Measurements from ENCODE around the gene DDAH1. TPM values are rescaled to one million over a fixed set of nuclear protein-coding genes. Genes with fewer than 3 reads are reported as not detected.
A peak's percentile ranks its signal among the peaks of the same experiment; 100 is the strongest.

The DDAH1 gene
- total and polyA plus RNA-seq, 2 of the 4 experiments (the other 2 are of a cell fraction): 78.0 to 94.5 TPM

- Histone ChIP-seq H2AK5ac (ENCODE audit: low read depth, low read length) (peak overlapping the region; percentile 99), H3K18ac (ENCODE audit: low read depth, low read length) (peak overlapping the region; percentile 53), H3K14ac (replicated peaks; ENCODE audit: low read depth, low read length) (peak overlapping the region; percentile 95), H3K9me3 (ENCODE audit: control insufficient read depth, insufficient read depth, low read length) (no peaks in the 10 kb centered on the region), H3K9ac (ENCODE audit: low read depth, low read length) (peak overlapping the region; percentile 38; the same call in 1 of the 2 replicates), H3K4me3 (ENCODE audit: insufficient read depth, low read depth, low read length) (no peak overlapping the region), H3K4me2 (ENCODE audit: low read depth, low read length) (peak overlapping the region; percentile 25; the same call in 1 of the 2 replicates), H2BK5ac (ENCODE audit: low read depth, low read length, poor library complexity, severe bottlenecking) (peak overlapping the region; percentile 98), H3K27ac (ENCODE audit: insufficient read depth, low read length) (peak overlapping the region; percentile 87), H3K9me1 (ENCODE audit: insufficient read depth, low read length) (peaks cover 23% of the 10 kb centered on the region), H2AFZ (replicated peaks; ENCODE audit: low read length, poor library complexity) (no peak overlapping the region), H4K5ac (ENCODE audit: low read depth, low read length) (peak overlapping the region; percentile 94), H3K4me1 (ENCODE audit: control insufficient read depth, insufficient read depth, low read length) (peaks cover 18% of the 10 kb centered on the region), H2BK120ac (ENCODE audit: low read depth, low read length) (peak overlapping the region; percentile 99), H3K36me3 (ENCODE audit: control insufficient read depth, insufficient read depth, low read length) (no peaks in the 10 kb centered on the region; the same call in 1 of the 2 replicates), H3K23ac (ENCODE audit: low read depth, low read length) (peak overlapping the region; percentile 94), H2AK9ac (replicated peaks; ENCODE audit: low read depth, low read length, poor library complexity) (peak overlapping the region; percentile 53), H4K20me1 (ENCODE audit: insufficient read depth, low read length) (no peaks in the 10 kb centered on the region), H2BK20ac (ENCODE audit: low read depth, low read length) (peak overlapping the region; percentile 97), H3K56ac (ENCODE audit: extremely low read depth, insufficient read depth, low read length) (peak overlapping the region; percentile 94), H3K79me1 (ENCODE audit: low read depth in 1 of 2, low read length in 2 of 2) (peaks cover 15 to 49% of the 10 kb centered on the region in 2 experiments; a peak in 3 of 4 replicates), H4K91ac (ENCODE audit: insufficient read depth, low read depth, low read length) (peak overlapping the region; percentile 99), H3K27me3 (ENCODE audit: control insufficient read depth, insufficient read depth, low read length) (no peaks in the 10 kb centered on the region), H2BK15ac (ENCODE audit: low read depth, low read length) (peak overlapping the region; percentile 94; the same call in 2 of the 3 replicates), H4K8ac (ENCODE audit: low read depth in 2 of 2, low read length in 2 of 2) (peak overlapping the region; percentile 83 to 90), H3K4ac (ENCODE audit: low read depth, low read length) (peak overlapping the region; percentile 99)
- BruUV-seq (replicated peaks): no TSS peak
- intact Hi-C loops (cut with micrococcal nuclease) (loop anchor here (1.0 to 2.0 kb wide), 4 partner anchors 15 to 298 kb away; no protein-coding TSS in a partner anchor), dilution Hi-C loops (cut with HindIII; ENCODE audit: low sequenced_read_pairs, unreplicated experiment) (no loop called here), in situ Hi-C loops (cut with MboI; ENCODE audit: low sequenced_read_pairs) (loop anchor here (5.0 kb wide), 3 partner anchors 83 to 383 kb away; no protein-coding TSS in a partner anchor)
- TF ChIP-seq ELK1 (IDR thresholded peaks at IDR 0.05; ENCODE audit: borderline replicate concordance, low read depth, low read length): no peak
- TF ChIP-seq RAD21 (IDR thresholded peaks at IDR 0.05; ENCODE audit: low read length): peak; percentile 11; the same call in 1 of the 2 replicates
- no peak for TF ChIP-seq BHLHE40 (IDR thresholded peaks at IDR 0.05; ENCODE audit: low read depth, low read length)
- DNase-seq: peak; percentile 62
- CTCF ChIA-PET: interaction anchor here (0.6 to 1.0 kb wide), 4 partner anchors 58 to 461 kb away, joined by 3 read pairs; no protein-coding TSS in a partner anchor
- ATAC-seq (ENCODE audit: low read depth): peak; percentile 51
- POLR2A ChIA-PET (ENCODE audit: unreplicated experiment): no interaction called here
Observed at GRCh38 chr1:85314726-85315125, 150.2 kb downstream of the DDAH1 start.
